IPS DF 19.7 (cell line): Measurements from ENCODE around the gene GABBR1.

Source experiments
- DNase-seq: peaks from one replicate; pipeline ENCODE4 v3.0.0-alpha.2; 2013; ENCODE audit warnings: low read depth, low spot score

The GABBR1 gene

GRCh38 chr6:29620630-29621029, 12.4 kb downstream of the GABBR1 start:
- DNase-seq = no peak

- no peak for DNase-seq
Observed at GRCh38 chr6:29619578-29620160, 13.3 kb downstream of the GABBR1 start.

GRCh38 chr6:29617782-29618554, 15.0 kb downstream of the GABBR1 start:
- no peak for DNase-seq

GRCh38 chr6:29611426-29611825, 21.6 kb downstream of the GABBR1 start:
- DNase-seq = no peak

- DNase-seq = no peak
Observed at GRCh38 chr6:29610540-29610939, 22.4 kb downstream of the GABBR1 start.

- DNase-seq = no peak
Observed at GRCh38 chr6:29608131-29608530, 24.9 kb downstream of the GABBR1 start.

GRCh38 chr6:29603930-29604329, 29.1 kb downstream of the GABBR1 start:
- no peak for DNase-seq

- DNase-seq = no peak
Observed at GRCh38 chr6:29603456-29603855, 29.5 kb downstream of the GABBR1 start.

GRCh38 chr6:29602564-29603361, 30.2 kb downstream of the GABBR1 start:
- peak; percentile 75 for DNase-seq

GRCh38 chr6:29598172-29598747, 34.7 kb downstream of the GABBR1 start:
- no peak for DNase-seq

- DNase-seq = no peak
Observed at GRCh38 chr6:29597184-29597583, 35.8 kb downstream of the GABBR1 start.

GRCh38 chr6:29596381-29596900, 36.5 kb downstream of the GABBR1 start:
- DNase-seq = peak; percentile 28

- DNase-seq = no peak
Observed at GRCh38 chr6:29593199-29593855, 39.7 kb downstream of the GABBR1 start.

- no peak for DNase-seq
Observed at GRCh38 chr6:29591677-29592076, 41.3 kb downstream of the GABBR1 start.

GRCh38 chr6:29590218-29590808, 42.7 kb downstream of the GABBR1 start:
- no peak for DNase-seq

GRCh38 chr6:29589423-29590048, 43.4 kb downstream of the GABBR1 start:
- peak; percentile 20 for DNase-seq

GRCh38 chr6:29584821-29585220, 48.2 kb downstream of the GABBR1 start, which contains the start of gene OR2H2:
OR2H2 (plus strand) TSS chr6:29585121; CDS start chr6:29587945, 2,824 bp downstream.
- no peak for DNase-seq

GRCh38 chr6:29577544-29577943, 55.4 kb downstream of the GABBR1 start:
- DNase-seq = no peak

GRCh38 chr6:29576056-29576455, 56.9 kb downstream of the GABBR1 start:
- DNase-seq = no peak

GRCh38 chr6:29567991-29568390, 65.0 kb downstream of the GABBR1 start:
- DNase-seq = no peak
